Heart left ventricle (tissue), 16 donors: ENCODE measurements around the gene CFAP73. TPM values are rescaled to one million over a fixed set of nuclear protein-coding genes. Genes with fewer than 3 reads are reported as not detected.

Experiments used
- ATAC-seq, 4 donors: fragments of 200-7000 bp; cut with Tn5 transposase; one replicate each; pipeline ENCODE4 v1.9.1; 2020 to 2022; ENCODE audit warnings: moderate library complexity in 4 of 4, mild to moderate bottlenecking in 3 of 4, moderate number of reproducible peaks in 1 of 4
- DNase-seq, 5 donors: peaks; one replicate each; pipeline ENCODE4 v3.0.0-alpha.2; 2020
- H3K27ac ChIP-seq, 12 donors: fragments of 200-600 bp; sonication (generic) in 4 of 12; one replicate each; pipeline versions ENCODE4 v1.5.0 to v1.8.0; 2016 to 2022; ENCODE audit warnings: mild to moderate bottlenecking in 2 of 12
- H3K27me3 ChIP-seq, 9 donors: fragments of 200-600 bp; sonication (generic) in 2 of 9; one replicate each; pipeline versions ENCODE4 v1.5.1 to v1.8.0; 2016 to 2022; ENCODE audit warnings: mild to moderate bottlenecking in 3 of 9
- H3K36me3 ChIP-seq, 9 donors: fragments of 200-600 bp; sonication (generic) in 2 of 9; one replicate each; pipeline versions ENCODE4 v1.5.0 to v1.8.0; 2018 to 2022; ENCODE audit warnings: mild to moderate bottlenecking in 2 of 9
- H3K4me1 ChIP-seq, 12 donors: fragments of 200-600 bp; sonication (generic) in 4 of 12; one replicate each; pipeline versions ENCODE4 v1.5.0 to v1.8.0; 2016 to 2022; ENCODE audit warnings: mild to moderate bottlenecking in 3 of 12
- H3K4me3 ChIP-seq, 12 donors: fragments of 200-600 bp; sonication (generic) in 4 of 12; one replicate each; pipeline versions ENCODE4 v1.5.0 to v1.8.0; 2017 to 2022; ENCODE audit warnings: mild to moderate bottlenecking in 9 of 12, moderate library complexity in 4 of 12
- H3K9me3 ChIP-seq, 12 donors: fragments of 200-600 bp; sonication (generic) in 4 of 12; one replicate each; pipeline versions ENCODE4 v1.5.0 to v1.8.0; 2016 to 2022; ENCODE audit warnings: mild to moderate bottlenecking in 1 of 12
- POLR2A ChIP-seq, 2 donors: fragments of 450-650 bp; IDR thresholded peaks; one replicate each; pipeline ENCODE4 v1.6.1; 2017; ENCODE audit warnings: antibody characterized with exemption in 2 of 2, mild to moderate bottlenecking in 2 of 2, moderate library complexity in 2 of 2
- WGBS, 4 donors: extraction: QIAGEN DNeasy Blood & Tissue Kit in 2 of 4; methylation state at CpG; one replicate each; pipeline versions ENCODE4 v1.1.5 to v1.1.7; 2013 to 2018; 5-methylcytosine and 5-hydroxymethylcytosine counted together
- intact Hi-C, 10 donors: fragments of 100-400 bp; cut with DNase I; formaldehyde crosslinking; loops; one replicate each; pipeline versions ENCODE4 v1.11.1 to v1.14.2; 2022
- polyA plus RNA-seq, 2 donors: library from polyadenylated mRNA; stranded (reverse); fragments of 200-250 nt; gene quantifications; one replicate each; pipeline ENCODE4 v1.2.3, GENCODE V29; 2013
- total RNA-seq, 9 donors: library from RNA; depleted of rRNA in 2 of 9; stranded (reverse); fragments of >200 nt in 2 of 9; fragmentation: NEBNext Ultra II Directional in 3 of 9; extraction: Animal tissue kit (Norgen Biotek cat#: 25700) in 3 of 9; gene quantifications; one replicate each; pipeline versions ENCODE4 v1.1.0 to v1.2.4, GENCODE V29; 2016 to 2023
- TF ChIP-seq, protein P1 (sequence below), 12 donors: fragments of 200-600 bp; sonication (generic) in 4 of 12; IDR thresholded peaks; one replicate each; pipeline versions ENCODE4 v1.5.0 to v1.8.0; 2018 to 2022; ENCODE audit warnings: antibody characterized with exemption in 12 of 12, mild to moderate bottlenecking in 5 of 12
- donor health status: ischemic (EF 13 %, LVEDD 7.1; RV severe dilation, severe dysfunction).
- donor health status: healthy with polysubstance abuse.
- donor health status: DM: no; HTN: yes; CAD: no.
- donor health status: DM: no; HTN: no; CAD: no.
- donor health status: ischemic (EF 25% LVEDD 6.9; RV normal size, moderate dysfunction).
- donor health status: ischemic (EF 25% LVEDD 5.7; RV mildly dilated, moderate dysfunction).
- donor health status: healthy.
- donor health status: DM: yes; HTN: yes; CAD: no.
- donor health status: ischemic (EF 35%, LVEDD 5.7; RV mildly dilated, moderate dysfunction).
- donor health status: nonischemic (EF 11% LVEDD 7.7; RV severe dilation, severe dysfunction).
- donor health status: DM: yes; HTN: yes; CAD: no.
- donor health status: PGD.
- donor health status: ischemic (EF 29% LVEDD 5.4; RV normal size, mild dysfunction).
- donor health status: nonischemic (EF 23%, LVEDD 6.1; RV moderate dilation, normal function).

CFAP73 gene
- total and polyA plus RNA-seq, 11 donors: 0.04 to 0.11 TPM; not detected in 9

- Histone ChIP-seq H3K4me3 (no peak overlapping the region), H3K27ac (no peak overlapping the region), H3K36me3 (peaks cover 0 to 62% (median 56%) of the 10 kb centered on the region in 9 donors), H3K4me1 (peaks cover 0 to 18% (median 6%) of the 10 kb centered on the region in 12 donors), H3K27me3 (peaks cover 0 to 30% (median 18%) of the 10 kb centered on the region in 9 donors), H3K9me3 (no peaks in the 10 kb centered on the region)
- TF ChIP-seq POLR2A (IDR thresholded peaks at IDR 0.05): no peak
- TF ChIP-seq, protein P1, sequence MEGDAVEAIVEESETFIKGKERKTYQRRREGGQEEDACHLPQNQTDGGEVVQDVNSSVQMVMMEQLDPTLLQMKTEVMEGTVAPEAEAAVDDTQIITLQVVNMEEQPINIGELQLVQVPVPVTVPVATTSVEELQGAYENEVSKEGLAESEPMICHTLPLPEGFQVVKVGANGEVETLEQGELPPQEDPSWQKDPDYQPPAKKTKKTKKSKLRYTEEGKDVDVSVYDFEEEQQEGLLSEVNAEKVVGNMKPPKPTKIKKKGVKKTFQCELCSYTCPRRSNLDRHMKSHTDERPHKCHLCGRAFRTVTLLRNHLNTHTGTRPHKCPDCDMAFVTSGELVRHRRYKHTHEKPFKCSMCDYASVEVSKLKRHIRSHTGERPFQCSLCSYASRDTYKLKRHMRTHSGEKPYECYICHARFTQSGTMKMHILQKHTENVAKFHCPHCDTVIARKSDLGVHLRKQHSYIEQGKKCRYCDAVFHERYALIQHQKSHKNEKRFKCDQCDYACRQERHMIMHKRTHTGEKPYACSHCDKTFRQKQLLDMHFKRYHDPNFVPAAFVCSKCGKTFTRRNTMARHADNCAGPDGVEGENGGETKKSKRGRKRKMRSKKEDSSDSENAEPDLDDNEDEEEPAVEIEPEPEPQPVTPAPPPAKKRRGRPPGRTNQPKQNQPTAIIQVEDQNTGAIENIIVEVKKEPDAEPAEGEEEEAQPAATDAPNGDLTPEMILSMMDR (IDR thresholded peaks at IDR 0.05): no peak
- ATAC-seq: no peak
- DNase-seq: peak in 1 of 5 donors; percentile 61
- intact Hi-C loops: loop anchor here in 1 of 10 donors (5.0 kb wide), 1 partner anchor 111 kb away; no protein-coding TSS in a partner anchor
- 95 to 96% (median 95%) methylated on average over 20 to 26 of the region's 26 CpGs for WGBS, 4 donors
Observed at GRCh38 chr12:113158439-113159203, 9.1 kb downstream of the CFAP73 start.

DNA sequence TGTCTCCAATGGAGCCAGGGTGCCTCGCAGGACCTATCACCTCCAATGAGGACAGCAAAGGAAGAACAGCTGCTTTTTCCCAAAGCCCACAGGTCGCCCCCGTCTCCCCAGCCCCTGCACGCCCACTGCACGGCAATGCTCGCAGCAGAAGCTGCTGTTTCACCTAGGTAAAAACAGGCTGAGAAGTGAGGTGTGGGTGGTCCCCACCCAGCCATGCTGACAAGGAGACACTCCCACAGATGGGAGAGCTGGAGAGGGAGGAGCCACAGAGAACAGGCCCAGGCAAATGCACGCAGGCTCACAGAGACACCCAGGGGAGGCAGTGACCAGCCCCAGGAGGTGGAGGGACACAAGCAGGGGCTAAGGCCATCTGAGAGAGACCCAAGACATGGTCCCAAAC lies 10.4 kb downstream of the CFAP73 start:
- intact Hi-C loops: loop anchor here in 1 of 10 donors (5.0 kb wide), 1 partner anchor 113 kb away; no protein-coding TSS in a partner anchor

DNA sequence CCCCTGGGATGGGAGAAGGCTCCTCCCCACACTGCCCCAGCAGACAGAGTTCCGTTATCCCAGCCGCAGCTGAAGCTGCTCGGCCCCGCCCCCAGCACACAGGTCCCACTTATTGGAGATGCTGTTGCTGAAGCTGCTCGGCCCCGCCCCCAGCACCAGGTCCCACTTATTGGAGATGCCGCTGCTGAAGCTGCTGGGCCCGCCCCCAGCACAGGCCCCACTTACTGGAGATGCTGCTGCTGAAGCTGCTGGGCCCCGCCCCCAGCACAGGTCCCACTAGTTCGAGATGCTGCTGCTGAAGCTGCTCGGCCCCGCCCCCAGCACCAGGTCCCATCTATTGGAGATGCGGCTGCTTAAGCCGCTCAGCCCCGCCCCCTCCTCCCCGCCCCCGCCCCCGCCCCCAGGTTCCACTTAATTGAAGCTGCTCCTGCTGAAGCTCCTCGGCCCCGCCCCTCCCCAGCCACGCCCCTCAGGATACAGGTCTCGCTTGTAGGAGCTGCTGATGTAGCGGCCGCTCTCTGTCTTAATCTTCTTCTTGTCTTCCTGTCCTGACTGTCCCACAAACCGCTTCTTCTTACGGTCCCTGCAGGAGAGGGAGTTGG lies 12.0 kb downstream of the CFAP73 start:
- Histone ChIP-seq H3K27me3 (peaks cover 0 to 3% (median 0%) of the 10 kb centered on the region in 9 donors), H3K36me3 (peaks cover 0 to 91% (median 85%) of the 10 kb centered on the region in 9 donors), H3K27ac (no peak overlapping the region), H3K9me3 (no peaks in the 10 kb centered on the region), H3K4me3 (no peak overlapping the region), H3K4me1 (peaks cover 0 to 6% (median 0%) of the 10 kb centered on the region in 12 donors)
- intact Hi-C loops: no loop called here
- no peak for ATAC-seq
- 76 to 86% (median 80%) methylated on average over 16 to 26 of the region's 26 CpGs for WGBS, 4 donors
- TF ChIP-seq POLR2A (IDR thresholded peaks at IDR 0.05): no peak
- TF ChIP-seq, protein P1 (IDR thresholded peaks at IDR 0.05): no peak
- peak in 1 of 5 donors; percentile 54 for DNase-seq

More for the DNA sequence above, 10.4 kb downstream of the CFAP73 start:
- peaks cover 0 to 6% (median 0%) of the 10 kb centered on the region in 12 donors for H3K4me1 ChIP-seq
- no peak overlapping the region for H3K4me3 ChIP-seq
- ATAC-seq (no peak), DNase-seq (peak in 1 of 5 donors; percentile 18)
- H3K9me3 ChIP-seq: no peaks in the 10 kb centered on the region
- no peak overlapping the region for H3K27ac ChIP-seq
- no peak for TF ChIP-seq POLR2A (IDR thresholded peaks at IDR 0.05)
- TF ChIP-seq, protein P1 (IDR thresholded peaks at IDR 0.05): no peak
- H3K36me3 ChIP-seq: peaks cover 0 to 75% (median 69%) of the 10 kb centered on the region in 9 donors
- peaks cover 0 to 17% (median 6%) of the 10 kb centered on the region in 9 donors for H3K27me3 ChIP-seq
- WGBS, 4 donors: 96 to 100% (median 97%) methylated on average over 7 of the region's 7 CpGs
